GM12801 (cell line): ENCODE results near the gene SLC30A4.

Experiments used
- CTCF ChIP-seq: IDR thresholded peaks from one replicate; pipeline ENCODE4 v1.5.1; 2011; ENCODE audit warnings: control low read depth; ENCODE audit not compliant: insufficient read length; ENCODE audit errors: extremely low read depth

The SLC30A4 gene

GRCh38 chr15:45473068-45473467, 49.5 kb downstream of the SLC30A4 start:
- TF ChIP-seq CTCF: no peak

GRCh38 chr15:45471151-45471550, 51.4 kb downstream of the SLC30A4 start:
- TF ChIP-seq CTCF: no peak

GRCh38 chr15:45469441-45469840, 53.1 kb downstream of the SLC30A4 start:
- no peak for TF ChIP-seq CTCF

GRCh38 chr15:45469027-45469426, 53.5 kb downstream of the SLC30A4 start:
- no peak for TF ChIP-seq CTCF

- no peak for TF ChIP-seq CTCF
These were observed 54.3 kb downstream of the SLC30A4 start for GRCh38 chr15:45468294-45468693.

GRCh38 chr15:45458746-45459403, 63.7 kb downstream of the SLC30A4 start:
- peak; percentile 78 for TF ChIP-seq CTCF

GRCh38 chr15:45457641-45458539, 64.7 kb downstream of the SLC30A4 start:
- no peak for TF ChIP-seq CTCF
